RCC 7860 (cell line): ENCODE results near the gene TET2.

Experiments used
- DNase-seq: peaks from one replicate; pipeline ENCODE4 v3.0.0-alpha.2; 2015; ENCODE audit warnings: low spot score
- FAIRE-seq: peaks from 2 replicates; lab custom pipeline; 2012; peaks lifted over from hg19 to GRCh38; lab: Jason Lieb, UNC

Gene TET2

DNA sequence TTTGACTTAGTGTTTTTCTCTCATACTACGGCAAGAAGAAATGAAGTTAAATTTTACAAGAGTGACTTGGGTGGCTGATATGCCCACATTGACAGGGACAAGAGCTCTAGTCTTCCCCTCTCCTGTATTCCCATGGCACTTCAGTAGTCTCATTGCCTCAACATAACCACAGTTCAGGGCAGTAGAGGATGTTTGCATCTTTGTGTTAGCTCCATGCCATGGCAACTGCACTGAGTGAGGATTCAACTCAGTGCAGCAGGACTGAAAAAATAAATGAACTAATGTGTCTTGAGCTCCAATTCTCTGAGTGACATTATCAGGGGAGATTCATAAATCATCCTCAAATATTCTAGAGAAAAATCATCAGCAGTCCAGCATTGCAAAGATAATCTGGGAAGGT is 78.8 kb downstream of the TET2 start:
- DNase-seq: no peak
- FAIRE-seq: no peak

DNA sequence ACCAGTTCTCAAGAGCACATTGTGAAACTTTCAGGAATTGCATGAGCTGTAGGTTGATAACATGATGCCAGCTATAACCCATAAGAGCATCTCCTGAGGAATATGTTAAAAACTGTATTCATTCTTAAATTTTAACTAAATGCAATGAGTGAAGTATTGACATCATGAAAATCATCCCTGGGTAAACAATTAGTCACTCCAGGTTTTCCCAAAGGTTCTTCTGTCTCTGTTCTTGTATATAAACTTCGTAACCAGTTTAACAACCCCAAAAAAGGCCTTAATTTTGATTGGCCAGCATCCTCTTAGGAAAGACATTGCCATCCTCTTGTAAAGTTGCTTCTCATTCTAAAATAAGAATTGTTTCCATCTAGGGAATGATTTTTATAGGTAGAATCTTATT is 80.4 kb downstream of the TET2 start:
- FAIRE-seq (no peak), DNase-seq (no peak)

DNA sequence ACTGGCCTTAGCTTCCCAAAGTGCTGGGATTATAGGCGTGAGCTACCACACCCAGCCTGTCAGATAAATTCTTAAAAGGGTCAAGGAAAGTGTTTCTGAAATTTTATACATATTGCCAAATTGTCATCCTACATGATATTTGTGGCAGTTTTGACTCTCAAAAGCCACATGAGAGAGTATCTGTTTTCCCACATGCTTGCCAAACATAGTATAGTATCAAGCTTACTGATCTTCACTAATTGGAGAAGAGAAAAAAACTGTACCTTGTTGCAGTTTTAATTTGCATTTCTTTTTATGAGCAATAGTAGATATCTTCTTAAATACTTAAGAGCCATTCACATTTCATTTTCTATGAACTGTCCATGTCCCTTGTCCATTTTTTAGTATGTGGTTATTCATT is 83.6 kb downstream of the TET2 start:
- FAIRE-seq (no peak), DNase-seq (no peak)

DNA sequence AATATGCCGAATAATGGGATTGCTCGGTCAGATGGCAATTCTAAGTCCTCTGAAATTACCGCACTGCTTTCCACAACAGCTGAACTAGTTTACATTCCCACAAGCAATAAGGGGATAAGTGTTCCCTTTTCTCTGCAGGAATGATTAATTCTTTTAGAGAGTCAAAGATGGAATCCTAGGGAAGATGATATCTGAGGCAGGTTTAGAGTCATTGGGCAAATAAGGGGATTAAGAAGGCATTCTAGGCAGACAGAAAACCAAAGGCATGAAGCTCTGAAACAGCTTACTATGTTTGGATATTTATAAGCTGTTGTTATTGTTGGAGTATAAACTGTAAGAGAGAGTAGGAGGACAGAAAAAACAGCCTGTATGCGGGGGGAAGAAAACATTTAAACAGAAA is 85.7 kb downstream of the TET2 start:
- DNase-seq: no peak
- FAIRE-seq: no peak

DNA sequence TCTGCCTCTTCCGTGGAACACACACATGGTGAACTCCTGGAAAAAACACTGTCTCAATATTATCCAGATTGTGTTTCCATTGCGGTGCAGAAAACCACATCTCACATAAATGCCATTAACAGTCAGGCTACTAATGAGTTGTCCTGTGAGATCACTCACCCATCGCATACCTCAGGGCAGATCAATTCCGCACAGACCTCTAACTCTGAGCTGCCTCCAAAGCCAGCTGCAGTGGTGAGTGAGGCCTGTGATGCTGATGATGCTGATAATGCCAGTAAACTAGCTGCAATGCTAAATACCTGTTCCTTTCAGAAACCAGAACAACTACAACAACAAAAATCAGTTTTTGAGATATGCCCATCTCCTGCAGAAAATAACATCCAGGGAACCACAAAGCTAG is 87.9 kb downstream of the TET2 start:
- FAIRE-seq (no peak), DNase-seq (no peak)

DNA sequence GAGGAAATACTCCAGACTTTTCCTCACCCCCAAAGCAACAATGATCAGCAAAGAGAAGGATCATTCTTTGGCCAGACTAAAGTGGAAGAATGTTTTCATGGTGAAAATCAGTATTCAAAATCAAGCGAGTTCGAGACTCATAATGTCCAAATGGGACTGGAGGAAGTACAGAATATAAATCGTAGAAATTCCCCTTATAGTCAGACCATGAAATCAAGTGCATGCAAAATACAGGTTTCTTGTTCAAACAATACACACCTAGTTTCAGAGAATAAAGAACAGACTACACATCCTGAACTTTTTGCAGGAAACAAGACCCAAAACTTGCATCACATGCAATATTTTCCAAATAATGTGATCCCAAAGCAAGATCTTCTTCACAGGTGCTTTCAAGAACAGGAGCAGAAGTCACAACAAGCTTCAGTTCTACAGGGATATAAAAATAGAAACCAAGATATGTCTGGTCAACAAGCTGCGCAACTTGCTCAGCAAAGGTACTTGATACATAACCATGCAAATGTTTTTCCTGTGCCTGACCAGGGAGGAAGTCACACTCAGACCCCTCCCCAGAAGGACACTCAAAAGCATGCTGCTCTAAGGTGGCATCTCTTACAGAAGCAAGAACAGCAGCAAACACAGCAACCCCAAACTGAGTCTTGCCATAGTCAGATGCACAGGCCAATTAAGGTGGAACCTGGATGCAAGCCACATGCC is 89.7 kb downstream of the TET2 start:
- DNase-seq: no peak

DNA sequence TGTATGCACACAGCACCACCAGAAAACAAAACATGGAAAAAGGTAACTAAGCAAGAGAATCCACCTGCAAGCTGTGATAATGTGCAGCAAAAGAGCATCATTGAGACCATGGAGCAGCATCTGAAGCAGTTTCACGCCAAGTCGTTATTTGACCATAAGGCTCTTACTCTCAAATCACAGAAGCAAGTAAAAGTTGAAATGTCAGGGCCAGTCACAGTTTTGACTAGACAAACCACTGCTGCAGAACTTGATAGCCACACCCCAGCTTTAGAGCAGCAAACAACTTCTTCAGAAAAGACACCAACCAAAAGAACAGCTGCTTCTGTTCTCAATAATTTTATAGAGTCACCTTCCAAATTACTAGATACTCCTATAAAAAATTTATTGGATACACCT is 90.2 kb downstream of the TET2 start:
- no peak for DNase-seq
- no peak for FAIRE-seq

More for the DNA sequence above, 89.7 kb downstream of the TET2 start:
- FAIRE-seq: no peak

DNA sequence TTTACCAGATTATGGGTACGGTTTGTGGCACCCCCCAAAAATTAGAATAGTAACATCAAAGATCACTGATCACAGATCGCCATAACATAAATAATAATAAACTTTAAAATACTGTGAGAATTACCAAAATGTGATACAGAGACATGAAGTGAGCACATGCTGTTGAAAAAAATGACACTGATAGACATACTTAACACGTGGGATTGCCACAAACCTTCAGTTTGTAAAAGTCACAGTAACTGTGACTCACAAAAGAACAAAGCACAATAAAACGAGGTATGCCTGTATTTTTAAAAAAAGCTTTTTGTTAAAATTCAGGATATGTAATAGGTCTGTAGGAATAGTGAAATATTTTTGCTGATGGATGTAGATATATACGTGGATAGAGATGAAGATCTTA is 93.4 kb downstream of the TET2 start:
- FAIRE-seq: no peak
- DNase-seq: no peak

DNA sequence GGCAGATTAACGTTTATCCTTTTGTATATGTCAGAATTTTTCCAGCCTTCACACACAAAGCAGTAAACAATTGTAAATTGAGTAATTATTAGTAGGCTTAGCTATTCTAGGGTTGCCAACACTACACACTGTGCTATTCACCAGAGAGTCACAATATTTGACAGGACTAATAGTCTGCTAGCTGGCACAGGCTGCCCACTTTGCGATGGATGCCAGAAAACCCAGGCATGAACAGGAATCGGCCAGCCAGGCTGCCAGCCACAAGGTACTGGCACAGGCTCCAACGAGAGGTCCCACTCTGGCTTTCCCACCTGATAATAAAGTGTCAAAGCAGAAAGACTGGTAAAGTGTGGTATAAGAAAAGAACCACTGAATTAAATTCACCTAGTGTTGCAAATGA is 94.8 kb downstream of the TET2 start:
- DNase-seq (no peak), FAIRE-seq (no peak)

DNA sequence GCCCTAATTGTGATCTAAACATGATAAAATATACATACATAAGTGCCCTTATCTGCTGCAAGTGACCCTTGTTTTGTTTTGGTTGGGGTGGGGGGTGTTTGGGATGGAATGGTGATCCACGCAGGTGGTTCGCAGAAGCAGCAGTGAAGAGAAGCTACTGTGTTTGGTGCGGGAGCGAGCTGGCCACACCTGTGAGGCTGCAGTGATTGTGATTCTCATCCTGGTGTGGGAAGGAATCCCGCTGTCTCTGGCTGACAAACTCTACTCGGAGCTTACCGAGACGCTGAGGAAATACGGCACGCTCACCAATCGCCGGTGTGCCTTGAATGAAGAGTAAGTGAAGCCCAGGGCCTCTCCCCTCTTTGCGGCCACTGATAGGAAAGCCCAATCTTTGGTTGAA is 96.8 kb downstream of the TET2 start:
- DNase-seq (no peak), FAIRE-seq (no peak)

DNA sequence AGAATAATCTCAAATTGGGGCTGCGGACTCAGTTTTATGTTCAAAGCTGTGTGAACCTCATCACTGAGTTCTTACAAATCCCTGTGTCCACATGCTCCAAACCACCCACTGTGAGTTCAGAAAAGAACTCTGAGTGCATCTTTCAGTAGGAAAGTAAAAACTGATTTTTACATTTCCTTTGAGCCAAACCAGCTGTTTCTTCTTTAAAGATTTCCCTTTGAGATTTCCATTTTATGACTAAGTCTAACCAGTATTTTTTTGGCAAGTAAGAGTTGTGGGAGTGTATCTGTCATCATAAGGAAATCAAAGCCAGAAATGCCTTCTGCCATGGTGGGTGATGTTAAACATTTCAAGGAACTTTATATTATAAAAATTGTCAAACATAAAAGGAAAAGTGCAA is 100.0 kb downstream of the TET2 start:
- FAIRE-seq (no peak), DNase-seq (no peak)

DNA sequence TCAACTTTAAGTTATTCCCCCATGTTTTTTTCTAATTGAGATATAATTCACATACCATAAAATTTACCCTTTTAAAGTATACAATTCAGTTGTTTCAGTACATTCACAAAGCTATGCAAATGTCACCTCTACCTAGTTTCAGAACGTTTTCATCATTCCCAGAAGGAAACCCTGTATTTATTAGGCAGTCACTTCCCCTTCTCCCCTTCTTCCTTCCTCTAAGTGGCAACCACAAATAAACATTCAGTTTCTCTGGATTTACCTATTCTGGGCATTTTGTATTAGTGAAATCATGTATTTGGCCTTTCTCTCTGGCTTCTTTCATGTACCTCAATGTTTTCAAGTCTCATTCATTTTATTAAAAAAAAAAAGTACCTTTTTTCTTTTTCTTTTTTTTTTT is 101.9 kb downstream of the TET2 start:
- DNase-seq: no peak
- FAIRE-seq: no peak

DNA sequence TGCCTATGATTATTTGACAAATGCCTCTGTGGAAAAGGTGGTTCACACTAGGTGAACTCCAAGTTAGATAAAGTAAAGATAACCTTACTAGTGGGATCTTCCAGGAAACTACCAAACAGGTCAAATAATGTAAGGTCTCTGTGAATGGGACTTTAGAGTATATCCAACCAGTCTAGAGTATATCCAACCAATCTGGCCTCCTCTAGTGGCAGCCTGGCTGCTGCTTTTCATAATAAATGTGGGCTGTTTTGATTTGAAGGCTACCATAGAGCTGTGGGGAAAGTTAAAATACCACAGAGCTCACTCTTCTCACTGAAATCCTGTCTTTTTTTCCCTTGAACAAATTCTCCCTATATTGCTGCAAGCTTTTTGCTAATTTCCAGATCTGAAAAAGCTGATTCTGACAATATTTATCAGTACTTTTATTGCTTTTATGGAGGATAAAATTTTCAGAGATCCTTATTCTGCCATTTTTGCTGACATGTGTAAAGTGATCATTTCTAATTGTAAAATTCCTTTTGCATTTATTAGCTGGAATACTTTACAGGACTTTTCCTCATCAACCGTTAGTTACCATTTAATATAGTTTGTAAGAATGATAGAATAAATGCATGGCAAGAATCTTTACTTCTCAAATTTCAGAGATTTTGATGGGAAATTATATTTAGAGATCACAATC is 111.3 kb downstream of the TET2 start:
- DNase-seq (no peak), FAIRE-seq (no peak)

DNA sequence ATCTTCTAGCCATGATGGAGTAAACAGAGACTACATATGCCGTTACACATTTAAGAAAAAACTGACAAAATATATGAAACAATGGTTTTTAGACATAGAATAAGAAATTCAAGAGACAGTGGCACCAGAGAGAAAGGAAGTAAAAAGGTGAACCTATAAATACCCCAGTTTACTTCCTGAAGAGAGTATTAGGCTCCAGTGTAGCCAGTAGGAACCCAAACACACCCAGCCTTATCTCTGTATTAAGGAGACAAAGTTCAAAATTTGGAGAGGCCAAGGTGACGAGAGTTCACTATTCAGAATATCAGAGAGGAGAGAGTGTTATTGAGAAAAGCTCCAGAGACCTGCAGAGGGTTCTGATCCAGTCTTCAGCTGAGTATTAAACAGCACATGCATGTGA is 119.0 kb downstream of the TET2 start:
- DNase-seq (no peak), FAIRE-seq (no peak)

DNA sequence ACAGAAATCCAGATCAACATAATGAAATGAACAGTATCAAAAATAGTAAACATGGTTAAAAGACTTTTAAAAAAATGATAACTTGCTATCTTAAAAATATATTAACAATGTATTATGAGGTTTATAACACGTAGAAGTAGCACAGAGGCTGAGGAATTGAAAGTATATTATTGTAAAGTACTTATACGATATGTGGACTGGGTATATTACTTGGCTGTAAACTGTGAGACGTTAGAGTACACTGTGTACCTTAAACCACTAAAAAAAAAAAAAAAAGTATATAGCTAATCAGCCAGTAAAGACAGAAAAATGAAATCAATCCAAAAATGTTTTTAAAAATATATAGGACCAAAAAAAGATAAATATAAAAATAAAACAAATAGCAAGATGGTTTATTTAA is 120.6 kb downstream of the TET2 start:
- FAIRE-seq (no peak), DNase-seq (no peak)

DNA sequence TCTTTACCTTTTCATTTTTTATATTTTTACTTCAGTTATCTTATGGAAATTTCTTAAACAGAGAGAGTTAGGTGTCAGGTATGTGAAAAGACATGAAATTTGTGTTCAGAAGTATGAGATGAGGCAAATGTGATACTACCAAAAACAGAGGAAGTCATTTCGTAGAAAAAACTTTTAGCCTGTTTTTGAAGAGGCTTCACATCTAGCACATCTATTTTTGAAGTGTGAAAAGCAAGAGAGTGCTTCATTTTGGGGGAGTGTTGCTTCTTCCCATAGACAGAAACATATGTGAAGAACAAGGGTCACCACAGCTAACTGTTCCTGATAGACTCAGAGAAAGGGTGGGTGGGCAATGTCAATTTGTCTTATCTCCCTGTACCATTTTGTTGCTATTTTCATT is 125.3 kb downstream of the TET2 start:
- FAIRE-seq (no peak), DNase-seq (no peak)

DNA sequence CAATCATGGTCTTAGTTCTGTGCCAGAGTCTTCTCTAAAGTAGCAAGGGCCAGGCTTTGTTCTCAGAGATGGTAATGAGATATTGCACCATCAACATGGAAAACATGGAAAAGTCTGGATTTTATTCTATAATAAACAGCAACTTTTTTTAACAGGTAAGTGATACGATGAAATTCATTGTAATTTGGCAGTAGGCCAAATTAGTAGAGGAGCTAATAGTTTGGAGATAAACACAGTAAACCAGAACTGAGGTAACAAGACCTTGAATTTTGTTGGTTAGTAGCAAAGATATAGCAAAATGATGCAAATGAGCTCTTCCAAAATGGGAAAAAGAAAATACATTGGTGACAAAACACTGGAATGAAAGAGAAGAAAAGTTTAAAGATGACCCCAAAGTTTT is 126.6 kb downstream of the TET2 start:
- DNase-seq: no peak
- no peak for FAIRE-seq

DNA sequence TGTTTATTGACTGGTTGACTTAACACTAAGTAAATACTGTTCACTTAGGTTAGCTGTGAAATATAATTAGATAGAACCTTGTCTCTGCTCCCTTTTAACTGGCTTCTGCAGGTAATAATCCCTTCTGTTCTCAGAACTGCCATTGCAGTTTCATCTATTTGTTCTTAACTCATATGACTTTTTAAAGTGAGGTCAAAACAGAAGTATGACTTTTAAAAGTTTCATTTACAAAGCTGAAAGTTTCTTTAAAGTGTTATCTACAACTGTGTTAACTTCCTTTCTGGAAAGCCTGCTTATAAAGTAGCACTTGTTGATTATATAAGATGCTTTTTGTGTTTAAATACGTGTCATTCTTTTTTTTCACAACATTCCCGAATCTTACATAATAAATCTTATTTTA is 127.4 kb downstream of the TET2 start:
- DNase-seq (no peak), FAIRE-seq (no peak)

DNA sequence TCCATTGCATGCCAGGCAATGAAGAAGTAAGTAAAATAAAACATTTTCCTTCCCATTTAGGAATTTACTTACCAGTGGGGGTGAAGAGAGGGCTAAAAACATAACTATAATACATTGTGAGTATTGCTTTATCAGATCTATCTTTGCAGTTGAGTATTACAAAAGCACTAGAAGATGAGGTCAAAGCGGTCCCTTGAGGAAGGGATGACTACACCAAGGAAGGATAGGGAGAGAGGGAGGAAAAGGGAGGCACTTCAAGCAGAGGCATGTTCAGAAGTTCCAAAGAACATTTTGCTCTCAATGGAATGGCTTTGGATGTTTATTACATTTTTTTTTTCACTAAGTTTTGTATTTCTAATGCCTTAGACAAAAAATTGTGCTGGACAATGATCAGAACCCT is 127.8 kb downstream of the TET2 start:
- DNase-seq: no peak
- FAIRE-seq: no peak

DNA sequence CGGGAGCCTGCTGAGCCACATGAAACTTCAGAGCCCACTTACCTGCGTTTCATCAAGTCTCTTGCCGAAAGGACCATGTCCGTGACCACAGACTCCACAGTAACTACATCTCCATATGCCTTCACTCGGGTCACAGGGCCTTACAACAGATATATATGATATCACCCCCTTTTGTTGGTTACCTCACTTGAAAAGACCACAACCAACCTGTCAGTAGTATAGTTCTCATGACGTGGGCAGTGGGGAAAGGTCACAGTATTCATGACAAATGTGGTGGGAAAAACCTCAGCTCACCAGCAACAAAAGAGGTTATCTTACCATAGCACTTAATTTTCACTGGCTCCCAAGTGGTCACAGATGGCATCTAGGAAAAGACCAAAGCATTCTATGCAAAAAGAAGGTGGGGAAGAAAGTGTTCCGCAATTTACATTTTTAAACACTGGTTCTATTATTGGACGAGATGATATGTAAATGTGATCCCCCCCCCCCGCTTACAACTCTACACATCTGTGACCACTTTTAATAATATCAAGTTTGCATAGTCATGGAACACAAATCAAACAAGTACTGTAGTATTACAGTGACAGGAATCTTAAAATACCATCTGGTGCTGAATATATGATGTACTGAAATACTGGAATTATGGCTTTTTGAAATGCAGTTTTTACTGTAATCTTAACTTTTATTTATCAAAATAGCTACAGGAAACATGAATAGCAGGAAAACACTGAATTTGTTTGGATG is 129.9 kb downstream of the TET2 start:
- FAIRE-seq (no peak), DNase-seq (no peak)

DNA sequence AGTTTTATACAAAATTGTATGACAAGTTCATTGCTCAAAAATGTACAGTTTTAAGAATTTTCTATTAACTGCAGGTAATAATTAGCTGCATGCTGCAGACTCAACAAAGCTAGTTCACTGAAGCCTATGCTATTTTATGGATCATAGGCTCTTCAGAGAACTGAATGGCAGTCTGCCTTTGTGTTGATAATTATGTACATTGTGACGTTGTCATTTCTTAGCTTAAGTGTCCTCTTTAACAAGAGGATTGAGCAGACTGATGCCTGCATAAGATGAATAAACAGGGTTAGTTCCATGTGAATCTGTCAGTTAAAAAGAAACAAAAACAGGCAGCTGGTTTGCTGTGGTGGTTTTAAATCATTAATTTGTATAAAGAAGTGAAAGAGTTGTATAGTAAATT is 131.0 kb downstream of the TET2 start:
- FAIRE-seq (no peak), DNase-seq (no peak)

DNA sequence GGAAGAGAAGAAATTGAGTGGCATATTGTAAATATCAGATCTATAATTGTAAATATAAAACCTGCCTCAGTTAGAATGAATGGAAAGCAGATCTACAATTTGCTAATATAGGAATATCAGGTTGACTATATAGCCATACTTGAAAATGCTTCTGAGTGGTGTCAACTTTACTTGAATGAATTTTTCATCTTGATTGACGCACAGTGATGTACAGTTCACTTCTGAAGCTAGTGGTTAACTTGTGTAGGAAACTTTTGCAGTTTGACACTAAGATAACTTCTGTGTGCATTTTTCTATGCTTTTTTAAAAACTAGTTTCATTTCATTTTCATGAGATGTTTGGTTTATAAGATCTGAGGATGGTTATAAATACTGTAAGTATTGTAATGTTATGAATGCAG is 132.6 kb downstream of the TET2 start:
- DNase-seq (no peak), FAIRE-seq (no peak)
